Measurements from ENCODE around the gene ZFP92.

- no peak for TF ChIP-seq CTCF (conservative IDR thresholded peaks at IDR 0.05; ENCODE audit: low read length)
- TF ChIP-seq EZH2phosphoT487 (IDR thresholded peaks at IDR 0.05; ENCODE audit: borderline replicate concordance, low read depth, low read length): no peak
Measured at GRCh38 chrX:153401133-153401764, 10.0 kb upstream of the ZFP92 start, which contains the start of gene PNMA6E.
